ENCODE results near the gene DUSP5.
A peak's percentile ranks its signal among the peaks of the same experiment; 100 is the strongest.
"Not testable (repeated sequence)": the region's sequence is repeated elsewhere in the genome, so short reads cannot be mapped to it uniquely, and the experiment has no call there.

DUSP5 gene

GRCh38 chr10:110497438-110498086 lies at the start of gene DUSP5:
Gene DUSP5 (plus strand): TSS chr10:110497907. CDS start chr10:110498122, 215 bp downstream.
- DNase-seq (ENCODE audit: low spot score), result peak; percentile 95

- no peak for DNase-seq (ENCODE audit: low spot score)
These were observed 48.9 kb upstream of the DUSP5 start for GRCh38 chr10:110448682-110449418.

- no peak for DNase-seq (ENCODE audit: low spot score)
These were observed 42.3 kb upstream of the DUSP5 start for GRCh38 chr10:110455446-110455845.

GRCh38 chr10:110456046-110456445 lies 41.7 kb upstream of the DUSP5 start:
- no peak for DNase-seq (ENCODE audit: low spot score)

- no peak for DNase-seq (ENCODE audit: low spot score)
These were observed 41.1 kb upstream of the DUSP5 start for GRCh38 chr10:110456523-110457091.

- DNase-seq (ENCODE audit: low spot score), result no peak
These were observed 39.9 kb upstream of the DUSP5 start for GRCh38 chr10:110457851-110458250.

GRCh38 chr10:110458266-110458920 lies 39.3 kb upstream of the DUSP5 start:
- DNase-seq (ENCODE audit: low spot score), result no peak

GRCh38 chr10:110459600-110459999 lies 38.1 kb upstream of the DUSP5 start:
- DNase-seq (ENCODE audit: low spot score), result no peak

GRCh38 chr10:110460111-110460809 lies 37.4 kb upstream of the DUSP5 start:
- DNase-seq (ENCODE audit: low spot score), result no peak

GRCh38 chr10:110461088-110461487 lies 36.6 kb upstream of the DUSP5 start:
- no peak for DNase-seq (ENCODE audit: low spot score)

GRCh38 chr10:110461530-110461929 lies 36.2 kb upstream of the DUSP5 start:
- no peak for DNase-seq (ENCODE audit: low spot score)

- DNase-seq (ENCODE audit: low spot score), result no peak
These were observed 35.3 kb upstream of the DUSP5 start for GRCh38 chr10:110462166-110463095.

GRCh38 chr10:110468258-110468657 lies 29.4 kb upstream of the DUSP5 start:
- DNase-seq (ENCODE audit: low spot score), result not testable (repeated sequence)

GRCh38 chr10:110470541-110470940 lies 27.2 kb upstream of the DUSP5 start:
- DNase-seq (ENCODE audit: low spot score), result not testable (repeated sequence)

- peak; percentile 54 for DNase-seq (ENCODE audit: low spot score)
These were observed 26.1 kb upstream of the DUSP5 start for GRCh38 chr10:110471566-110472139.

- DNase-seq (ENCODE audit: low spot score), result no peak
These were observed 23.7 kb upstream of the DUSP5 start for GRCh38 chr10:110474017-110474416.

GRCh38 chr10:110474826-110475225 lies 22.9 kb upstream of the DUSP5 start:
- no peak for DNase-seq (ENCODE audit: low spot score)

- DNase-seq (ENCODE audit: low spot score), result no peak
These were observed 21.8 kb upstream of the DUSP5 start for GRCh38 chr10:110475722-110476515.

GRCh38 chr10:110479710-110480109 lies 18.0 kb upstream of the DUSP5 start:
- no peak for DNase-seq (ENCODE audit: low spot score)

GRCh38 chr10:110480387-110480786 lies 17.3 kb upstream of the DUSP5 start:
- DNase-seq (ENCODE audit: low spot score), result no peak

Measured in AG08395 (cell line).